Measurements from ENCODE around the gene METAP2.
"Not testable (repeated sequence)": the region's sequence is repeated elsewhere in the genome, so short reads cannot be mapped to it uniquely, and the experiment has no call there.

DNA sequence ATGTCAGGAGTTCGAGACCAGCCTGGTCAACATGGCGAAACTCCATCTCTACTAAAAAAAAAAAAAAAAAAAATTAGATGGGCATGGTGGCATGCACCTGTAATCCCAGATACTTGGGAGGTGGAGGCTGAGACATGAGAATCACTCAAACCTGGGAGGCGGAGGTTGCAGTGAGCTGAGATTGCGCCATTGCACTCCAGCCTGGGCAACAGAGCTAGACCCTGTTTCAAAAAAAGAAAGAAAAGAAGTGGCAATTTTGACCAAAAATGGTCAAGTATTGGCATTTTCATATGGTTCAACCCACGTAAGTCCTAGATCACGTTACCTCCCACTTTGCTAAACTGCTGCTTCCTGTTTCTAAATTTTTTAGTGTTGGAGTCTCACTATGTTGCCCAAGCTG lies 8.6 kb downstream of the METAP2 start:
- TF ChIP-seq, protein P1, sequence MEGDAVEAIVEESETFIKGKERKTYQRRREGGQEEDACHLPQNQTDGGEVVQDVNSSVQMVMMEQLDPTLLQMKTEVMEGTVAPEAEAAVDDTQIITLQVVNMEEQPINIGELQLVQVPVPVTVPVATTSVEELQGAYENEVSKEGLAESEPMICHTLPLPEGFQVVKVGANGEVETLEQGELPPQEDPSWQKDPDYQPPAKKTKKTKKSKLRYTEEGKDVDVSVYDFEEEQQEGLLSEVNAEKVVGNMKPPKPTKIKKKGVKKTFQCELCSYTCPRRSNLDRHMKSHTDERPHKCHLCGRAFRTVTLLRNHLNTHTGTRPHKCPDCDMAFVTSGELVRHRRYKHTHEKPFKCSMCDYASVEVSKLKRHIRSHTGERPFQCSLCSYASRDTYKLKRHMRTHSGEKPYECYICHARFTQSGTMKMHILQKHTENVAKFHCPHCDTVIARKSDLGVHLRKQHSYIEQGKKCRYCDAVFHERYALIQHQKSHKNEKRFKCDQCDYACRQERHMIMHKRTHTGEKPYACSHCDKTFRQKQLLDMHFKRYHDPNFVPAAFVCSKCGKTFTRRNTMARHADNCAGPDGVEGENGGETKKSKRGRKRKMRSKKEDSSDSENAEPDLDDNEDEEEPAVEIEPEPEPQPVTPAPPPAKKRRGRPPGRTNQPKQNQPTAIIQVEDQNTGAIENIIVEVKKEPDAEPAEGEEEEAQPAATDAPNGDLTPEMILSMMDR (IDR thresholded peaks at IDR 0.05; ENCODE audit: control extremely low read depth in 1 of 3, insufficient read depth in 1 of 3, low read depth in 1 of 3, low read length in 3 of 3), result not testable (repeated sequence)
- not testable (repeated sequence) for TF ChIP-seq HDAC2 (IDR thresholded peaks at IDR 0.05; ENCODE audit: borderline replicate concordance in 1 of 2, low read depth in 2 of 2, low read length in 2 of 2); FOSL1 (IDR thresholded peaks at IDR 0.05; ENCODE audit: insufficient read depth, low read depth, low read length); POLR2A (IDR thresholded peaks at IDR 0.05; ENCODE audit: control extremely low read depth in 1 of 2, low read depth in 2 of 2, low read length in 2 of 2); RNF2 (IDR thresholded peaks at IDR 0.05; ENCODE audit: borderline replicate concordance, low read depth, low read length, missing control alignments, poor library complexity, severe bottlenecking); EZH2 (IDR thresholded peaks at IDR 0.05; ENCODE audit: low read depth, low read length, severe bottlenecking); NRF1 (IDR thresholded peaks at IDR 0.05; ENCODE audit: low read depth, low read length); JUND (IDR thresholded peaks at IDR 0.05; ENCODE audit: low read length); ZNF274 (IDR thresholded peaks at IDR 0.05; ENCODE audit: borderline replicate concordance, extremely low read depth, low read length); POLR2AphosphoS5 (IDR thresholded peaks at IDR 0.05; ENCODE audit: low read depth, low read length); SIN3A (conservative IDR thresholded peaks at IDR 0.05 in 1 of 2, IDR thresholded peaks at IDR 0.05 in 1 of 2; ENCODE audit: low read depth in 1 of 2, low read length in 2 of 2); EGR1 (IDR thresholded peaks at IDR 0.05; ENCODE audit: borderline replicate concordance, low read depth, low read length)
- TF ChIP-seq, protein P2, sequence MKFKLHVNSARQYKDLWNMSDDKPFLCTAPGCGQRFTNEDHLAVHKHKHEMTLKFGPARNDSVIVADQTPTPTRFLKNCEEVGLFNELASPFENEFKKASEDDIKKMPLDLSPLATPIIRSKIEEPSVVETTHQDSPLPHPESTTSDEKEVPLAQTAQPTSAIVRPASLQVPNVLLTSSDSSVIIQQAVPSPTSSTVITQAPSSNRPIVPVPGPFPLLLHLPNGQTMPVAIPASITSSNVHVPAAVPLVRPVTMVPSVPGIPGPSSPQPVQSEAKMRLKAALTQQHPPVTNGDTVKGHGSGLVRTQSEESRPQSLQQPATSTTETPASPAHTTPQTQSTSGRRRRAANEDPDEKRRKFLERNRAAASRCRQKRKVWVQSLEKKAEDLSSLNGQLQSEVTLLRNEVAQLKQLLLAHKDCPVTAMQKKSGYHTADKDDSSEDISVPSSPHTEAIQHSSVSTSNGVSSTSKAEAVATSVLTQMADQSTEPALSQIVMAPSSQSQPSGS (IDR thresholded peaks at IDR 0.05; ENCODE audit: low read length), result not testable (repeated sequence)
- TF ChIP-seq, protein P3, sequence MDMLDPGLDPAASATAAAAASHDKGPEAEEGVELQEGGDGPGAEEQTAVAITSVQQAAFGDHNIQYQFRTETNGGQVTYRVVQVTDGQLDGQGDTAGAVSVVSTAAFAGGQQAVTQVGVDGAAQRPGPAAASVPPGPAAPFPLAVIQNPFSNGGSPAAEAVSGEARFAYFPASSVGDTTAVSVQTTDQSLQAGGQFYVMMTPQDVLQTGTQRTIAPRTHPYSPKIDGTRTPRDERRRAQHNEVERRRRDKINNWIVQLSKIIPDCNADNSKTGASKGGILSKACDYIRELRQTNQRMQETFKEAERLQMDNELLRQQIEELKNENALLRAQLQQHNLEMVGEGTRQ (IDR thresholded peaks at IDR 0.05; ENCODE audit: low read length), result not testable (repeated sequence)

Measured in H1 (cell line).